H9 (cell line): ENCODE measurements around the gene RHOD. TPM values are rescaled to one million over a fixed set of nuclear protein-coding genes. Genes with fewer than 3 reads are reported as not detected.
A peak's percentile ranks its signal among the peaks of the same experiment; 100 is the strongest.

Experiments
- DNase-seq: peaks from one replicate; pipeline ENCODE4 v3.0.0-alpha.2; 2017
- H2AFZ ChIP-seq: one replicate; pipeline ENCODE4 v1.6.1; 2013; ENCODE audit warnings: mild to moderate bottlenecking, low read length, control low read depth, moderate library complexity
- H2AK5ac ChIP-seq: 2 replicates; pipeline ENCODE4 v1.6.1; 2013; ENCODE audit warnings: low read length, control low read depth, mixed read lengths; ENCODE audit not compliant: insufficient read length
- H2BK120ac ChIP-seq: one replicate; pipeline ENCODE4 v1.6.1; 2013; ENCODE audit warnings: low read depth, mild to moderate bottlenecking, low read length, control low read depth, inconsistent platforms; ENCODE audit not compliant: poor library complexity, severe bottlenecking
- H2BK12ac ChIP-seq: 2 replicates; pipeline ENCODE4 v1.6.1; 2013; ENCODE audit warnings: low read length, control low read depth, mixed read lengths, low read depth; ENCODE audit not compliant: insufficient read length
- H2BK15ac ChIP-seq: 2 replicates; pipeline ENCODE4 v1.6.1; 2013; ENCODE audit warnings: low read depth, low read length, control low read depth
- H2BK20ac ChIP-seq: one replicate; pipeline ENCODE4 v1.6.1; 2013; ENCODE audit warnings: low read depth, mild to moderate bottlenecking, low read length, control low read depth, inconsistent platforms; ENCODE audit not compliant: poor library complexity, severe bottlenecking
- H2BK5ac ChIP-seq: 2 replicates; pipeline ENCODE4 v1.6.1; 2013; ENCODE audit warnings: low read length, control low read depth, mixed read lengths; ENCODE audit not compliant: insufficient read length
- H3K14ac ChIP-seq: 2 replicates; pipeline ENCODE4 v1.6.1; 2013; ENCODE audit warnings: low read length, control low read depth; ENCODE audit not compliant: insufficient read depth
- H3K18ac ChIP-seq: 2 replicates; pipeline ENCODE4 v1.6.1; 2013; ENCODE audit warnings: low read depth, mild to moderate bottlenecking, mixed read lengths, low read length, control low read depth; ENCODE audit not compliant: insufficient read length
- H3K23ac ChIP-seq: 2 replicates; pipeline ENCODE4 v1.6.1; 2013; ENCODE audit warnings: low read length, control low read depth, mixed read lengths, low read depth; ENCODE audit not compliant: insufficient read length
- H3K23me2 ChIP-seq: 2 replicates; pipeline ENCODE4 v1.6.1; 2013; ENCODE audit warnings: low read depth, mild to moderate bottlenecking, mixed read lengths, low read length, control low read depth; ENCODE audit not compliant: insufficient read length, poor library complexity, severe bottlenecking
- H3K27ac ChIP-seq: 2 replicates; pipeline ENCODE4 v1.5.1; 2013; ENCODE audit warnings: low read length, control low read depth, mixed read lengths, low read depth; ENCODE audit not compliant: insufficient read length
- H3K27me3 ChIP-seq: 2 replicates; pipeline ENCODE4 v1.6.1; 2013; ENCODE audit warnings: low read length, control low read depth, inconsistent platforms; ENCODE audit not compliant: insufficient read depth
- H3K4ac ChIP-seq: 2 replicates; pipeline ENCODE4 v1.6.1; 2013; ENCODE audit warnings: low read depth, mild to moderate bottlenecking, control low read depth, inconsistent platforms, low read length, moderate library complexity
- H3K4me1 ChIP-seq: 2 replicates; pipeline ENCODE4 v1.6.1; 2013; ENCODE audit warnings: low read length, control low read depth, inconsistent platforms; ENCODE audit not compliant: insufficient read depth
- H3K4me2 ChIP-seq: 2 replicates; pipeline ENCODE4 v1.6.1; 2013; ENCODE audit warnings: low read length, control low read depth, mixed read lengths; ENCODE audit not compliant: insufficient read length, insufficient read depth
- H3K56ac ChIP-seq: 2 replicates; pipeline ENCODE4 v1.6.1; 2013; ENCODE audit warnings: low read depth, mild to moderate bottlenecking, mixed read lengths, low read length, control low read depth; ENCODE audit not compliant: insufficient read length
- H3K79me1 ChIP-seq: 2 replicates; pipeline ENCODE4 v1.6.1; 2013; ENCODE audit warnings: low read depth, mild to moderate bottlenecking, moderate library complexity, low read length, control low read depth, inconsistent platforms; ENCODE audit not compliant: insufficient read depth, poor library complexity, severe bottlenecking
- H3K79me2 ChIP-seq: 2 replicates; pipeline ENCODE4 v1.6.1; 2013; ENCODE audit warnings: low read length, control low read depth, inconsistent platforms; ENCODE audit not compliant: insufficient read depth
- H3K9ac ChIP-seq: 2 replicates; pipeline ENCODE4 v1.6.1; 2013; ENCODE audit warnings: low read length, control low read depth, mixed read lengths; ENCODE audit not compliant: insufficient read length; ENCODE audit errors: extremely low read depth
- H3K9me3 ChIP-seq: one replicate; pipeline ENCODE4 v1.6.1; 2013; ENCODE audit warnings: low read depth, low read length, inconsistent platforms; ENCODE audit not compliant: control insufficient read depth
- H3T11ph ChIP-seq: one replicate; pipeline ENCODE4 v1.6.1; 2013; ENCODE audit warnings: mild to moderate bottlenecking, low read length, control low read depth, inconsistent platforms
- H4K20me1 ChIP-seq: one replicate; pipeline ENCODE4 v1.6.1; 2013; ENCODE audit not compliant: control insufficient read depth, insufficient read length, insufficient read depth
- H4K5ac ChIP-seq: 2 replicates; pipeline ENCODE4 v1.6.1; 2013; ENCODE audit warnings: low read depth, mild to moderate bottlenecking, mixed read lengths, low read length, control low read depth; ENCODE audit not compliant: insufficient read length
- H4K8ac ChIP-seq: replicated peaks from 2 replicates; pipeline ENCODE4 v1.6.1; 2013; ENCODE audit warnings: low read length, control low read depth, mixed read lengths, low read depth; ENCODE audit not compliant: insufficient read length
- H4K91ac ChIP-seq: 2 replicates; pipeline ENCODE4 v1.6.1; 2013; ENCODE audit warnings: low read depth, mild to moderate bottlenecking, moderate library complexity, mixed read lengths, low read length, control low read depth; ENCODE audit not compliant: insufficient read length
- H3K27ac Mint-ChIP-seq, 3 experiments: 2 replicates in 2 of 3; 3 replicates in 1 of 3; pipeline ENCODE4 v1.8.0; 2020 to 2021; ENCODE audit warnings: mixed read lengths in 3 of 3, mild to moderate bottlenecking in 1 of 3, moderate library complexity in 1 of 3
- H3K27me3 Mint-ChIP-seq: 2 replicates; pipeline ENCODE4 v1.8.0; 2021; ENCODE audit warnings: low read depth, mild to moderate bottlenecking, moderate library complexity, mixed read lengths
- H3K36me3 Mint-ChIP-seq, 3 experiments: 2 replicates in 2 of 3; 3 replicates in 1 of 3; pipeline ENCODE4 v1.8.0; 2020 to 2021; ENCODE audit warnings: low read depth in 3 of 3, mixed read lengths in 3 of 3; ENCODE audit not compliant: insufficient read depth in 1 of 3
- H3K4me1 Mint-ChIP-seq, 2 experiments: 2 replicates each; pipeline ENCODE4 v1.8.0; 2020; ENCODE audit warnings: mixed read lengths in 2 of 2
- H3K4me3 Mint-ChIP-seq, 2 experiments: 2 replicates in 1 of 2; 3 replicates in 1 of 2; pipeline ENCODE4 v1.8.0; 2020 to 2021; ENCODE audit warnings: mild to moderate bottlenecking in 2 of 2, mixed read lengths in 2 of 2, moderate library complexity in 1 of 2
- H3K9me3 Mint-ChIP-seq, 2 experiments: 2 replicates in 1 of 2; 3 replicates in 1 of 2; pipeline ENCODE4 v1.8.0; 2020; ENCODE audit warnings: mild to moderate bottlenecking in 2 of 2, mixed read lengths in 2 of 2, moderate library complexity in 1 of 2
- WGBS: extraction: QIAGEN DNeasy Blood & Tissue Kit; methylation state at CpG from one replicate; pipeline ENCODE4 v1.1.7; 2013; ENCODE audit warnings: missing lambda C conversion rate, low lambda C conversion rate, mixed read lengths; ENCODE audit not compliant: insufficient read length; ENCODE audit errors: extremely low coverage; 5-methylcytosine and 5-hydroxymethylcytosine counted together
- total RNA-seq: library from RNA; stranded (reverse); gene quantifications from 2 replicates; pipeline ENCODE4 v1.2.1, GENCODE V29; 2021
- TF ChIP-seq, protein P1 (sequence below): fragments of 200-600 bp; sonication (generic); conservative IDR thresholded peaks from 3 replicates; pipeline ENCODE4 v1.8.0; 2021; ENCODE audit warnings: antibody characterized with exemption, mild to moderate bottlenecking

Gene RHOD
- total RNA-seq, 1 experiment from 2014 or later: 14.8 TPM

DNA sequence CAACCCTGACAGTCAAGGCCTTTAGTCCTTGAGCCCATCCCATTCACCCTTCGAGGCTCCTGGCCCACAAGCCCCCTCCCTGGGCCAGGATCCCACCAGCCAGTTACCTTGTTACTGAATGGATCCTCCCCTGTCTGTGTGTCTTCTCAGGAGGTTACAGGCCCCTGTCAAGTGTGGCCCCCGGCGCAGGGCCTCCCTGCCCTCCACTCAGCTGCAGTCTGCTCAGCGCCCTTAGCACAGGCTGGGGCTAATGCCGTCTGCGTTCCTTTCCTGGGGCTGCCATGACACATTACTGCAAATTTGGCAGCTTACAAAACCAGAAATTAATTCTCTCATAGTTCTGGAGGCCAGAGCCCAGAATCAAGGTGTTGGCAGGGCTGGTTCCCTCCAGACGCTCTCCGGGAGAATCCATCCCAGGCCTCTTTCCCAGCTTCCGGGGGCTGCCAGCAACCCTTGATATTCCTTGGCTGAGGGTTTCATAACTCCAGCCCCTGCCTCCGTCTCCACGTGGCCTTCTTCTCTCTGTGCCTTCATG is 43.1 kb upstream of the RHOD start:
- no peak overlapping the region for H3K56ac ChIP-seq
- Mint-ChIP-seq H3K9me3 (no peaks in the 10 kb centered on the region), H3K27ac (peak overlapping the region in 2 of 3 experiments; percentile 37 to 61; a peak in 3 of 7 replicates), H3K4me3 (no peak overlapping the region), H3K36me3 (peaks cover 0 to 18% (median 0%) of the 10 kb centered on the region in 3 experiments; a peak in 5 of 7 replicates), H3K27me3 (peaks cover 3% of the 10 kb centered on the region), H3K4me1 (peaks cover 10 to 14% of the 10 kb centered on the region in 2 experiments)
- H2AFZ ChIP-seq: no peak overlapping the region
- H3K4ac ChIP-seq: no peak overlapping the region
- H4K91ac ChIP-seq: no peak overlapping the region
- H3K14ac ChIP-seq: no peak overlapping the region
- no peak overlapping the region for H3T11ph ChIP-seq
- DNase-seq: no peak
- H4K8ac ChIP-seq: no peak overlapping the region
- H3K9ac ChIP-seq: no peak overlapping the region
- no peaks in the 10 kb centered on the region for H3K23me2 ChIP-seq
- no peaks in the 10 kb centered on the region for H3K4me1 ChIP-seq
- H4K20me1 ChIP-seq: no peaks in the 10 kb centered on the region
- no peak overlapping the region for H3K18ac ChIP-seq
- no peak overlapping the region for H2BK120ac ChIP-seq
- no peaks in the 10 kb centered on the region for H3K79me2 ChIP-seq
- no peaks in the 10 kb centered on the region for H3K79me1 ChIP-seq
- no peak overlapping the region for H2BK12ac ChIP-seq
- TF ChIP-seq, protein P1, sequence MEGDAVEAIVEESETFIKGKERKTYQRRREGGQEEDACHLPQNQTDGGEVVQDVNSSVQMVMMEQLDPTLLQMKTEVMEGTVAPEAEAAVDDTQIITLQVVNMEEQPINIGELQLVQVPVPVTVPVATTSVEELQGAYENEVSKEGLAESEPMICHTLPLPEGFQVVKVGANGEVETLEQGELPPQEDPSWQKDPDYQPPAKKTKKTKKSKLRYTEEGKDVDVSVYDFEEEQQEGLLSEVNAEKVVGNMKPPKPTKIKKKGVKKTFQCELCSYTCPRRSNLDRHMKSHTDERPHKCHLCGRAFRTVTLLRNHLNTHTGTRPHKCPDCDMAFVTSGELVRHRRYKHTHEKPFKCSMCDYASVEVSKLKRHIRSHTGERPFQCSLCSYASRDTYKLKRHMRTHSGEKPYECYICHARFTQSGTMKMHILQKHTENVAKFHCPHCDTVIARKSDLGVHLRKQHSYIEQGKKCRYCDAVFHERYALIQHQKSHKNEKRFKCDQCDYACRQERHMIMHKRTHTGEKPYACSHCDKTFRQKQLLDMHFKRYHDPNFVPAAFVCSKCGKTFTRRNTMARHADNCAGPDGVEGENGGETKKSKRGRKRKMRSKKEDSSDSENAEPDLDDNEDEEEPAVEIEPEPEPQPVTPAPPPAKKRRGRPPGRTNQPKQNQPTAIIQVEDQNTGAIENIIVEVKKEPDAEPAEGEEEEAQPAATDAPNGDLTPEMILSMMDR: no peak
- H2BK15ac ChIP-seq: no peak overlapping the region
- no peaks in the 10 kb centered on the region for H3K27me3 ChIP-seq
- no peak overlapping the region for H2AK5ac ChIP-seq
- no peak overlapping the region for H2BK5ac ChIP-seq
- no peak overlapping the region for H2BK20ac ChIP-seq
- no CpG with 5 or more reads among the region's 11 CpGs for WGBS
- H3K27ac ChIP-seq: no peak overlapping the region
- no peak overlapping the region for H3K4me2 ChIP-seq
- no peaks in the 10 kb centered on the region for H3K9me3 ChIP-seq
- H3K23ac ChIP-seq: no peak overlapping the region
- no peak overlapping the region for H4K5ac ChIP-seq
